Muscle of arm (tissue), 12 donors: Measurements from ENCODE around the gene ABCA8. TPM values are rescaled to one million over a fixed set of nuclear protein-coding genes. Genes with fewer than 3 reads are reported as not detected.

Experiments
- DNase-seq: peaks from one replicate; pipeline ENCODE4 v3.0.0-alpha.2; 2013
- polyA plus RNA-seq, 12 donors: library from polyadenylated mRNA; unstranded; fragments of 120-200 nt; gene quantifications; one replicate each; pipeline ENCODE4 v1.2.1, GENCODE V29; 2013; ENCODE audit not compliant: insufficient read length in 12 of 12

Gene ABCA8
- polyA plus RNA-seq, 12 donors, result 23.1 to 82.9 (median 39.1) TPM; not detected in 1

DNA sequence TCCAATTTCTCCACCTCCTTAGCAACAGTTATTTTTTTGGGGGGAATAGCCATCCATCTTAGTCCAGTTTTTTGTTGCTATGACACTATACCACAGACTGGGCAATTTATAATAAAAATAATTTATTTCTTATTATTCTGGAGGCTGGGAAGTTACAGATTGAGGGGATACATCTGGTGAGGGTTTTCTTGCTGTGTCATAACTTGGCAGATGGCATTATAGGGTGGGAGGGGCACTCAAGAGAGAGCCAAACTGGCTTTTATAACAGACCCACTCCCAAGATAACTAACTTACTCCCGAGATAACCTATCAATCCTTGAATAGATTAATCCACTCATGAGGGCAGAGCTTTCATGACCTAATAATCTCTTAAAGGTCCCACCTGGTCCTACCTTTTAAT, 84.2 kb downstream of the ABCA8 start:
- no peak for DNase-seq

DNA sequence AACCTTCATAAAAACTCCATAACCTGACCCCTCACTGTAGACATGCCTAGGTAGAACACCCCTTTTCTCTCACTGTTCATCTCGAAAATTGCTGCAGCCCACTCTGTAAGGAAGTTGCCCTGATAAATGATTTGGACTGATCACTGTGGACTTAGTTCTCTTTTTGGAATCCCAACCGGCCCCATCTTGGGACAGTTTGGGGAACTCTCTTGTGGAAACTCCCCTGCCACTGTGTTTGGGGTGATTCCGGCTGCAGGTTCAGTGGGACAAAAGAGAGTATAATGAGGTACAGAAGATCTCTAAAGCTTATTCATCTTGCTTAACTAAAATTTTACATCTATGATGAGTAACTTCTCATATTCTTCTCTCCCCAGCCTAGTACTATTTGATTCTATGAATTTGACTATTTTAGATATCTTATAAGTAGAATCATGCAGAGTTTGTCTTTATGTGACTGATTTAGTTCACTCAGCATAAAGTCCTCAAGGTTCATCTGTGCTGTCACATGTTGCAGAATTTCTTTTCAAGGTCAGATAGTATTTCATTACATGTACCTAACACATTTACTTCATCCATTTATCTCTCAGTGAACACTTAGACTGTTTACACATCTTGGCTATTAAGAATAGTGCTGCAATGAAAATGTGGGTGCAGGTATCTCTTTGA, 84.9 kb downstream of the ABCA8 start:
- no peak for DNase-seq

DNA sequence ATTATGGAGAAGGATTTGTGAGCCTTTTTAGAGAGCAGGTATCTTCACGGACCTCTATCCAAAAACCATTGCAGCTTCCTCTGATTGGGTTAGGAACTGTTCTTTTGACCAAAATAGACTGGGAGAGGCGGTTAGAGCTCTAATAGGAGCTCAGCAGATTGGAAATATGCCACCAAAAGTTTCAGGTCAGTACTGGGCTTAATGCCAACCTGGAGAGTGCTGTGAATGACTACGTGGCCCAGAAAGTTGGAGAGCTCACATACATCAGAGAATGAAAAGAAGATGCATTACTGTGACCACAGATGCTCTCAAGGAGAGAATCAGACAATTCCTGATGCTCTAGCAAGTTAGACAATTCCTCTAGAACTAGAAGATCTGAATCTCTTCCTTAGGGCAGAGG, 86.5 kb downstream of the ABCA8 start:
- DNase-seq, result no peak

DNA sequence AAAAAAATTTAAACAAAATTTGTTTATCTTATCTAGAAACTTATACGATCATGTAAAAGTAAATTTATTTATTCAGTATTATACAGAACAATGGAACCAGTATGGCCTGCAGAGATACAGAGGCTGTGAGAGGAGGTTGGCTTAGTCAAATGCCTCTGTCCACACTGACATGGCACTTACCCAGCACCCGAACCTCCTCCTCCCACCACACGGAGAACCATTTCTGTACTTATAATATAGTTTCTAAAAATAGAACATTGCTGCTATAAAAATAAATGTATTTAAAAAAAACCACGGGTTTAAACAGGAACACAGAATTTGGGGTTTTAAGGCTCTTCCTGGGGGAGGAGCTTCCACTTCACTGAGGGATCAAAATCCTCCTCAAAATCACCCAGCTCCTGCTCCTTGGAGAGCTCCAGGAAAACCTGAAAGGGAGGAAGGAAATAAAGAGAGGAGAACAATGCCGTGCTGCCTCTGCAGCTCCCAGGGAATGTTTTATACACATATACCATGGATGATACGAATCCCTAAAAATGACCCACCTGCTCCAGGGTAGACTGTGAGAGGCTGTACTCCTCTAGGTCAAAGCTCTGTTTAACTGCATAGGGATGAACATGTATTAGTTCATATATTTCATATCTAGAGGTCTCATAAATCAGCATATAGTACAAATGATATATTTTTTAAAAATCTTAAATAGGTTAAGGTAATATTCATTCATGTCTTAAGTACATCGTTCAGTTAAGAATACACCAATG, 87.3 kb downstream of the ABCA8 start:
- no peak for DNase-seq

DNA sequence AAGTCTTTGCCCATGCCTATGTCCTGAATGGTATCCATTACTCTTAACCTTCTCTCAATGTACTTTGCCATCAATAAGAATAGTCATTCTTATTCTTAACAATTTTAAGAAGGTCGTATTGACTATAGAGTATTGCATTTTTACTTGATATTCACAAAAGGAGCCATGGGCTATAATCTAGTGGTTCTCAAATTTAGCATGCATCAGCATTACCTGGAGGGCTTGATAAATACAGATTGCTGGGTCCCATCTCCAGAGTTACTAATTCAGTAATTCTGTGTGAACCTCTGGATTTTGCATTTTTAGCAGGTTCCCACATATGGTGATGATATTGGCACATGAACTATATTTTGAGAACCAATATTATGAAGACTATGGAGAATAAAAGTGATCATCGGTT, 89.6 kb downstream of the ABCA8 start:
- no peak for DNase-seq

DNA sequence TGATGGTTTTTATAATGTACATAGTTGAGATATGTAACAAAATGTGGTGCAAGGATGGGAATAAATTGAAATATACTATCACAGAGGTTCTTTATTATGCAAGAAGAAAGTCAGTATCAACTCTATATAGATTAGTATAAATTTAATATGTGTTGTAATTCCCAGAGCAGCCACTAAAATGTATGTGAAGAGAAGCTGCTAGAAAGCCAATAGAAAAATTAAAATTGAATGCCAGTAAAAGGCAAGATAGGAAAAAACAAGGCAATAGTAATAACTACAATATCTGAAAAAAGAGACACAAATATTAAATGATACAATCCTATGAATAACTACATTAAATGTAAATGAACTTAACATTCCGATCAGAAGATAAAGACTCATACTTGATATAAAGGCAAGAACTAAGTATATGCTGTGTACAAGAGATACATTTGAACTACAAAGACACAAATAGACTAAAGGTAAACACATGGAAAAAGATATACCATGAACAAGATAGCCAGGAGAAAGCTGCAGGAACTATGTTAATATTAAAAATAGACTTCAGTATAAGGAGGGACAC, 92.0 kb downstream of the ABCA8 start:
- no peak for DNase-seq

DNA sequence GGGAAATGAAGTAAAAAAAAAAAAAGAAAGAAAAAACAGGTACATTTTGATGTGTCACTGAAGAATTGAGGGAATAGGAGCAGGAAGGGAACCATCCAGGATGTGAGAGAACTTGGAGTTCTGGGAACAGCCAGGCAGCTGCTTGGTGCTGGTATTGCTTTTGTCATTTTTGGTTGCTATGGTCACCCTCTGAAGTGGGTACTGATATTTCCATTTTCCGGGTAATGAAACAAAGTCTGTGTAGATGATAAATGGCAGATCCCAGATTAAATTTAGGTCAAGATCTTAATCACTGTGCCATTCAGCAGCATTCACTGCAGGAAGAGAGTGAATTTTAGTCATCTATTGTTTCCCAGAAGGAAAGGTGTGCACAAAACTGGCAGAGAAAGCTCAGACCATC, 93.6 kb downstream of the ABCA8 start:
- DNase-seq, result no peak

DNA sequence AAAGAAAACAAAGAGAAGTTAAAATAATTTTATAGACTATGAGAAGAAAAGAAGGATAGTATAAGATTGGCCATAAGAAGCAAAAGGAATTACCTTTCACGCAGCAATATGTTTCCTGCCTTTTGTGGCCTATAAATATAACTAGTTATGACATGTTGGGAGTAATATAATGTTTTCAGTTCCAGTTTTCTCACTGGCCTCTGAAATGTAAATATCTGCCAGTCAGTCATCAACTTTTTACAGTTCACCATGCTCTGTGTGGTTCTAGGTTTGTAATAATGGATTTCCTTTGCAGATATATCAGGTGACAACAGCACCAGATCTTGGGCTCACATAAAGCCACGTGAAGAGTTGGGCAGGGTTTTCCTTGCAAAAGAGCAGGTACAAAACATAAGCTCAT, 94.3 kb downstream of the ABCA8 start:
- no peak for DNase-seq

DNA sequence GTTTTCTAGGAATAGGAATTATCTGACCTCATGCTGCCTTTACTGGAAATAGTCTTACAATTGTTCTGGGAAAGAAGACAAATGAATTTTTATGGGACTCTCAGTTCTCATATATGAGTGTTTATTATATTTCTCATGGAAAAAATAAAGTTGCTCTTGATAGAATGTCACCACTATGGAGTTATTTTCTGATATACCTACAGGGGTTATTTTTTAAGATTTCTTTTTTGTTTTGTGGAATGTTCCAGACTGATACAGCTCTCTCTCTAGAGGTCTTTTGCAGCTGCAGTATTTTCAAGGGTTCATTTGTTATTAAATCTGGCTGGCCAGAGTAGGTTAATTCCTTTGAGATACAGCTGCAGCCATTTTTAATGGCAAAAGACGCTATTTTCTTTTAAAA, 100.7 kb downstream of the ABCA8 start:
- DNase-seq, result peak; percentile 72

DNA sequence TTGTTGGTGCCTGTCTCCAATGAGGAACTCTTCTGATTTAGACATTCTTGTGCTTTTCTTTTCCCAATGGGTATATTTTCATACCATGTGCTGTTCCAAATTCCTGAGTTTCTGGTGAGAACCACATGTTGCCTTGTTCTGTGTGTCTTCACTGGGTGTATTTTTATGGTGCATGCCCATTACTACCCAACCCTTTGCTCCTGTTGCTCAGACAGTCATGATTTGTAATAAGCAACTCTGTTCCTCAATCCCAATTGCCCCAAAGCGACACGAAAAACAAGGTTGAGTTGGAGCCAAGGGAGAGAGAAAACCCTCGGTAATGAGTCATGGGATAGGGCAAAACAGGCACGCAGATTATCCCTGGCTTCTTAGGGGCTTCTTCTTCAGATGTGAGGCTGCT, 101.8 kb downstream of the ABCA8 start:
- DNase-seq, result no peak

DNA sequence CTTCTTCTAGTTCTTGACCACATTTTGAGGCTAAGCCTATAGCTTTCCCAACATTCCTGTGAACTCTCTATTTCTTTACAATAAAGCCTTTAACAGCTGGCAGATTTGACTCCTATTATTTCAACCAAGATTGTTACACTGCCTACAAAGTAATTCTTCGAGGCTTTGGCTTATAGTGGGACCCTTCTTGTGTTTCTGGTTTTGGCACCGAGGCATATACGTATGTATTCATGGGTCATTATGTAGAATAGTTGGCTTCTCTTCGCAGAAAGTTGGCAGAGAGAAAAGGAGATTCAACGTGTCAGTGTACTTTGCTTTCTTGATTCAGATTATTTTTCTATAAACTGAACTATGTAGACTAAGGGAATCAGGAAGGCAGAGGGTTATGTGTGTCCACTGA, 102.2 kb downstream of the ABCA8 start:
- DNase-seq, result no peak

DNA sequence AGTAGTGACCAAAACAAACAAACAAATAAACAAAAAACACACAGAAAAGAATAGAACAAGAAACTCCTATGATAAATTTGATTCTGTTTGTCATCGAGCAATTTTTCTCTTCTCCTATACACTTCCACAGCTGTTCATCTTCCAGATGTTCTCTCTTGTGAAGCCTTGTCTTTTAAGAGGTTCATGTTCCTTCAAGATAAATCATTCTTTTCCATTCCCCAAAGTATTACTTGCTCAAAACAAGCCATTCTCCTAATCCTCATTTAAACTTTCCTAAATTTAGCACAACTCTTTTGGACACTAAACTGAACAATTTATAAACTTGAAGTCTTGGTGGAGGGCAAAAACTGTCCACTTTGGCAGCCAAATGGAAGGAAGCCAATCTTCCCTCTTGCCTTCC, 103.3 kb downstream of the ABCA8 start:
- DNase-seq, result peak; percentile 71

DNA sequence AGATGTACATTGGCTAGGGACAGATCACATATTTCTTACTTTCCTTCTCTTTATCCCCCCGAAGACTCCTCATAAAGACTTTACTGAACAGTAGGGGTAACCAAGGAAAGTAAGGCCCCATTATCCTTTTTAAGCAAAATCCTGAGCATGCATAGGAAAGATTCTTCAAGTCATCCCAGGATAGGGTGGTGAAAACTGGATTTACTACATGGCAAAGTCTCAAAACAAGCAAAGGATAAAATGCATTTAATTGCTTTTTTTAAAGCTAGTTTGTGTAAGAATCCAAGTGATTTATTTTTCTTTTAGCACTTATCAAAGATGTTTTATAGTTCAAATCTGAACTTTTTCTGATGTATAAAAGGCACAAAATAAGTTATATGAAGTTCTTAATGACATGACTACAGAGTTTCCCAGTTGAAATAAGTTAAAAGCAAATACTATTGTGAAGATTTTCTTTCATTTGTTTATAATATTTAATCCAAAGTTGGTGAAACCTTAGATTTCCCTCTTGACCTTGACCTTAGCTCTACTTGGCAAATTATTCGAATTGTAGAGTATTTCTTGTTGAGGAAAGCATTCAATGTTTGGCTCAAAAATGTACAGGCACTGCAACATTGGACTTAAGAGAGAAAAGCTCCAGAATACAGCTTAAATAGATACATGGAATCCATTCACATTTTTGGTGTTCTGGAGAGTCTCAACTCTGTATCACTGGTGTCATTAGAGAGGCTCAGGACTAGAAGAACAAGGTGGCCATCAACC, 104.3 kb downstream of the ABCA8 start:
- DNase-seq, result peak; percentile 81

DNA sequence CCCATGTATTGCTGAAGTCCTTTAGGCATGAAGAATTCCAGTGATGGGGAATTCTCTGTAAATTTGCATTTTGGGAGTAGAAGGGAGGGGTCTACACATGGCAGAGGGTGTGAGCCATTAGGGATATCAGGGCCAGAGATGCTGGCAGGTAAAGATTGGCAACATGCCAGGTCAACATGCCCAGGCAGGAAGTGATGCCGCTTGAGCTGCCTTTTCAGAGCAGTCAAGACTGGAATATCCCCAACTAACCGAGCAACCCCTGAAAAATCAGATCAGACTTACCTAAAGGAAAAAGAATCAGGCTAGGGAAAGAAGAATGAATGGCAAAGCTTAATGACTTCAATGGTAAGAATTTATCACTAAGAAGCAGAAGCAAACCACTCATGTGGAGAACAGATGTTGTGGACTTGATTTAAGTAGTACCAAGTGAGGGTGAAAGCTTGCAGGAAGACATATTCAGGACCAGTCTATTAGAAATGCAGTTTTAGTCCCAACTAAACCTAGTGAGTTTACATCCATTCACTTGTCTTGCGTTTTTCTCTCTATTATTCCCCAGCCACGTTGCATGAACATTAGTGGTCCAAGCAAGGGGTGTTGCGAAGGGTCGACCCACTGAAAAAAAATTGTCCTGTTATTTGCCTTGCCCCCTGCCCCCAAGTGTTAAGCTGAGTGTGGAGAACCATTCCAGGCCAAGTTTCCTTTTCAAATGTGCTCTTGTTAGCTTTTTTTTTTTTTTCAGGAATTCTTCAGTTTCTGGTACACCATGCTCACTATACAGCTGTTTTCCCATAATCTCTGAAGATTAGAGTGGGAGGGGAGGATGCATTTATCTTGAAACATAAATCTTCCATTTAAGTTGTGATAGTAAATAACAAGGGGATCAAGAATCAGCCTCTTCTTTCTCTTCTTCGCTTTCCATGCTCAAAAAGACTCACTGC, 105.2 kb downstream of the ABCA8 start:
- DNase-seq, result no peak

DNA sequence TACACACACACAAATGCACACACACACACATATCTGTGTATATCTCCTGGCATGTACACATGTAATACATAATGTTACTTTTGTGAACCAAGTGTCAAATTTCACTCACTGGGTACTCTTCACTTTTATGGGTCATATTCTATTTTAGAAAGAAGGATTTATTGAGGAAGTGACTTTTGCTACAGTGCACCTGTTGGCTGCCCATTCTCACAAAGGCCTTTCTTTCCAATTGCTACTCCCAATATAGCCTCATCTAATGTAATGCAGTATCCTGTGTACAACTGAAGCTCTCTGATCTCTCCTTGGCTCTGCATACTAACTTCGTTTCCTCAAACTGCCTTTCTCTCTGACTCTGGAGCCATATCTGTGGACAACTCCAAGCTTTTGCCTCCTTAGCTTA, 107.5 kb downstream of the ABCA8 start:
- no peak for DNase-seq

DNA sequence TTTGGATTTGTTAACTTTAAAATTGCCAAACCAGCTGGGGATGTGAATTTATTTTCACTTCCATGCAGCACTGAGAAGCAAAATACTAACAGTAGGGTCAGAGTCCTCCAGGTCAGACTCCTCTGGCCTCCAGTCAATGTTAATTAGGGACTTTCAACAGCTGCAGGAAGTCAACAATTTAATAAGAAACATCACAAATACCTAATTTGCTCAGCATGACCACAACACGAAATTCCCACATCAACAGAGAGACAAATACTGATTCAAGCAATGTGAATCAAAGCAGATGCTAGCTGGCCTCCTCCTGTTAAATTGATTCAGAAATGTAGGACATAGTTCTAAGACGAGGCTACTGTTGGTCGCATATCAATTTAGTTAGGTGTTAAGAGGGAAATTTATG, 111.7 kb downstream of the ABCA8 start:
- DNase-seq, result no peak

DNA sequence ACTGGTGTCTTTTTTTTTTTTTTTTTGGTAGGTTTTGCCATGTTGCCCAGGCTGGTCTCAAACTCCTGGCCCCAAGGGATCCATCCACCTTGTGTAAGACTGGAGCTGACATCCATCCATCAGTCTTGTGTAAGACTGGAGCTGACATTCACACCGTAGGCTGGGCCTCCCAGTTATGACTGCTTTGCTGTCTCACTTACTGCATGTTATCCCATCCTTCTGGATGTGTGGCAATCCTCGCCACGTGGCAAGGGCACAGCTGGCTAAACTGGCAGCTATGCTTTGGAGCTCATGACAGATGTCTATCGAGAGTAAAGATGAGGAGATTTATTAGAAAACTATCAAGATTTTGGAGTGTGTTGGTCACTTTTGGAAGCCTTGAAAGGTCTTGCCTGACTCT, 115.1 kb downstream of the ABCA8 start:
- DNase-seq, result no peak

DNA sequence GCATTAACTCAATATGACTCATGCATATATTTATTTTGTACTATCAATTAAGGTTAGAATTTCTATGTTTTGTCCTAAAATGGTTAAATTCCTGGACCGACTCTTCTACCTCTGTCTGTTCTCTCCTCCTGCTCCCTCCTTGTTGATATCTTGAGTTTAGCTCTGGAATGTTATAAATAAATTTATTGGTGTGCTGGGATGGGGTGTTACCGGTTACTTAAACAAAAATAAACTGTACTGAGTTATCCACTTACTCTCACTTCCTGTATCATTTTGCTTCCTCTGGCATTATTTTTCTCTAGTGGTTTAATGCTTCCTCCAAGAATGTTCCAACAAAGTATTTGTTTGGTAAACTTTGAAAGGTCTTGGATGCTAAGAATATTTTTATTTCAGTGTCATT, 120.1 kb downstream of the ABCA8 start:
- no peak for DNase-seq

DNA sequence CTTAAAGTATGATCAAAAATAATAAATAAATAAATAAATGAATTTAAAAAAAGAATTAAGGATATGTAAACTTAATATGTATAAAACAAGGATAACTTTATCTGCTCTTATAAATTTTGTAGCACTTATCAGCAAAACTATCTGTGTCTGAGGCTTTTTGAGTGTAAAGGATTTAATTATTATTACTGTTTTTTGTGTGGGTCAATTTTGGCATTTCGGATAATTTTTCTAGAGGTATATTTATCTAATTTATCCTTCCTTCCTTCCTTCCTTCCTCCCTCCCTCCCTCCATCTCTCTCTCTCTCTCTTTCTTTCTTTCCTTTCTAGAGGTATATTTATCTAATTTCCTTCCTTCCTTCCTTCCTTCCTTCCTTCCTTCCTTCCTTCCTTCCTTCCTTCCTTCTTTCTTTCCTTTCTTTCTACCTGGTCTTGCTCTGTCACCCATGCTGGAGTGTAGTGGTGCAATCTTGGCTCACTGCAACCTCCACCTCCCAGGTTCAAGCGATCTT, 120.8 kb downstream of the ABCA8 start:
- DNase-seq, result no peak

DNA sequence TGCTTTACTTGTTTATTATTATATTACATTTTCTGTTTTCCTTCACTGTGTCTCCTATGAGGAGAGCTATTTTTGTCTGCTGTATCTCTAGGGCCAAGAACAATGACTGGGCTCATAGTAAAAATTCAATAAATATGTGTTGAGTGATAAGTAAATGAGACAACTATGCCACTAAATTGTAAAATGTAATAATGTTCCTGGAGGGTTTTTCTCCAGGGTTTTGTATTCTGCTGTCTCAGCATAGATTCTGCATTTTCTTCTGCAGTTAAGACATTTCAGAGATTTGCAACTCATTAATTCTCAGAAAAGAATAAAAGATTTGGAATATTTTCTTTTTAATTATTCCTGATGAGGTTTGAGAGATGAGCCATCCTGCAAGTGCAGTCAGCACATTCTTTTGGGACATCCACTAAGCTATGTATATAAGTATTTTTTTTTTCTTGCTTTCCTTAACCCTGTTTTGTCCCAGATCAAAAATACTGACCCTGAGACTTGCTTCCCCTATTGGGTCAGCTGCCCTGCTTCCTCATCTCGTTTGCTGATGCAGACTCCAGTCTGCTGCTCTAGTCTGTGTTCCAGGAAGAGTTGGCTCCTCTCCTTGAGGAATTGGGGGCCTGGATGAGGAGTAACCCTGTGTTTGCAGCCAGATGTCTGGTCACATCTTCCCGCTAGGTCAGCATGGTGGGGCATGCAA, 122.9 kb downstream of the ABCA8 start:
- DNase-seq, result no peak

DNA sequence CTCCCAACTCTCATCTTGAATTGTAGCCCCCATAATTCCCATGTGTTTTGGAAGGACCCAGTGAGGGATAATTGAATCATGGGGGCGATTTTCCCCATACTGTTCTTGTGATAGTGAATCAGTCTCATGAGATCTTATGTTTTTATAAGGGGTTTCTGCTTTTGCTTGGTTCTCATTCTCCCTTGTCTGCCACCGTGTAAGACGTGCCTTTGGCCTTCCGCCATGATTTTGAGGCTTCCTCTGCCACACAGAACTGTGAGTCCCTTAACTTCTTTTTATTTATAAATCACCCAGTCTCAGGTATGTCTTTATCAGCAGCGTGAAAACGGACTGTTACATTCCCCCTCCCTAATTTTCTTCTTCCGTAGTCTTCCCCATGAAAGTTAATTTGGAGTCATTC, 124.0 kb downstream of the ABCA8 start:
- no peak for DNase-seq
